HG03097 (cell line): Measurements from ENCODE around the gene APOF.
"Not testable (repeated sequence)": the region's sequence is repeated elsewhere in the genome, so short reads cannot be mapped to it uniquely, and the experiment has no call there.

ENCODE experiments used
- ATAC-seq: cut with Tn5 transposase; IDR thresholded peaks from one replicate; pipeline ENCODE4 v1.9.1; 2021; ENCODE audit not compliant: unreplicated experiment, low FRiP score

Gene APOF

DNA sequence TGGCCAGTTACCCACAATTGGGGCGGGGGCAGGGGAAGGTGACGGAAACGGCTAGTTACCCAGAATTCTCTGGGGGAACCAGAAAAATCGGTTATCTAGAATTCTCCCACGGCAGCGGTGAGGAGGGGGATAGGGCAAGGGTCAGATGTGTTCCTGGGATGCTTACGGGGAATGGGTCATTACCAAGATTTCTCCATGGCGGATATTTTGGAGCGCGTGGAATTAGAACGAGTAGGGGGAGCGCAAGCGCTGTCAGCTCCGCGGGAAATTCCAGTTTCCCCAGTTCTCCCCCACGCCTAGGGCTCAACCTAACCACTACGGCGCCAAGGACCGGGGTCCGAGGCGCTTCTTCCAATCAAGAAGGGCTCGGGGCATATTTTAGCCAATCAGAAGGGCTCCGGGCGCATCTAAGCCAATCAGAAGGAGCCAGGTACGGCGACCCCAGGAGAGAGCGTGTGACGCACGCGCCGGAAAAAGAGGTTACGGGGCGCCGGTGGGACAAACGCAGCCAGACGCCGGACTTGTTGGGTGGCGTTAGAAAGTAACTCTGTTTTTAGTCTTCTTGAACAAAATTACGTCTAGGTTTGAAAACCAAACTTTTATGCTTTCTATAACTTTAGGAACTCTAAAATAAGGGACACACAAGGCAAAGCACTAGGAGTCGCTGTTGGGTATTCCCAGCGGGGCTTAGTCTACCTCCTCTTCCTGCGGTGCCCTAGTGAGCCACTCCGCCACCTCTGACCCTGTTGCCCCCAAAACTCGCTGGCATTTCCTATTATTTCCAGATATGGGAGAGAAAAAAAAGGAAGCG is 28.8 kb downstream of the APOF start, which contains the start of gene PAN2:
Gene PAN2, minus strand, starts transcription at position 322 of the 811 bp plus-strand sequence. CDS start 906 bp downstream, outside the sequence.
- peak; percentile 88 for ATAC-seq

DNA sequence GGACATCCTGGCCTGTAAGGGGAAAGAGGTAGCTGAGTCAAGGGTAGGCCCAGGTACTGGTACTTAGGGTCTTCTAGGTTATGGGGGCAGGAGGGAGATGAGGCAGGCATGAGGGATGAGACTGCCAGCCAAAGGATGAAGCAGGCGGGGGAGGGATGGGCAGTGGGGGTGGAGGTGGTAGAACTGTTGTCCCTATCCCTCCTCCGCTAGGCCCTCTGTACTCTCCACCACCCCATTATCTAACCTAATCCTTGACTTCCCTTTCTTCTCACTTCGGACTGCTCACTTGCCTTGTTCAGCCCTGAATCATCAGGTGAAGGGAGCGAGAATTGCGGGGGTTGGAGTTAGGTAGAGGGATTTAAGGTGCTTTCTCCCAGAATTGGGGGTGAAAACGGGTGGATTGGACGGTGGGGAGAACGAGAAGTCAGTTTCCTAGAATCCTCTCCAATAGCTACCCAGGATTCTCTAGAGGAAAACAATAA is 29.4 kb downstream of the APOF start:
- no peak for ATAC-seq

- ATAC-seq: no peak
Measured at GRCh38 chr12:56332512-56333196, 30.0 kb downstream of the APOF start.

DNA sequence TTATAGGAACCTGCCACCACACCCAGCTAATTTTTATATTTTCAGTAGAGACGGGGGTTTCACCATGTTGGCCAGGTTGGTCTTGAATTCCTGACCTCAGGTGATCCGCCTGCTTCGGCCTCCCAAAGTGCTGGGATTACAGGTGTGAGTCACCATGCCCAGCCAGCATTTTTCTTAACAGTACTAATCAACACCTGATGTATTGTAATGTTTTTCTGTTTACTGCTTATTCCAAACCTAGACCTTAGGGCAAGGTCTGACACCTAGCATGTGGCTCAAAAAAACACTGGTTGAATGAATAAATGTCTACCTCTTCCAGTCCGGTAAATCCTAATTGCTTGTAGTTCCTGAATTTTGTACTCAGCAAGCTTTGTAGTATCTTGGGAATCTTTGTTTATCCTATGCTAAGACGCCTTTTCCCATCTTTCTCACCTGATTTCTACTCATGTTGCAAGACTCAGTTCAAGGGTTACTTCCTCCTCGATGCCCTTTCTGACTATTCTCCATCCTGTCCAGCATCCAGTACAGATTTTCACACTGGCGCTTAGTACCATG is 31.6 kb downstream of the APOF start:
- ATAC-seq: no peak

DNA sequence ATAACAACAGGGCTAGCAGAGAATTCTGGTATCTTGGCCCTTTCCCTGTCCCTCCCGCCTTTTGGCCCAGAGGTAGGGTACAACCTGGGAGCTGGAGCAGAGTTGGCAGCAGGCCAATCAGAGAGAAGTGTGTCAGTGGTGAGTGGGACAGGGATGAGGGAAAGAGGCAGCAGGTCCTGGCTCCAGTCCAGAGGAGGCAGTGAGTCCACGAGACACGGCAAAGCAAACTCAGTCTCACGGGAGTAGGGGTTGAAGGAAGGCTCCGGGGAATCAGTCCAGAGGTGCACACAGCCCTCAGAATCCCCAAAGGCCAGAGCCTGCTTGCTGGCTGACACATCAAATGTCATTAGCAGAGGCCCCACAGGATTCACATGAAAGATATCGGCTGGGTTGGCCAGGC is 36.1 kb downstream of the APOF start:
- no peak for ATAC-seq

- ATAC-seq: no peak
Measured at GRCh38 chr12:56326126-56326525, 36.5 kb downstream of the APOF start.

- no peak for ATAC-seq
Measured at GRCh38 chr12:56324206-56324605, 38.5 kb downstream of the APOF start.

DNA sequence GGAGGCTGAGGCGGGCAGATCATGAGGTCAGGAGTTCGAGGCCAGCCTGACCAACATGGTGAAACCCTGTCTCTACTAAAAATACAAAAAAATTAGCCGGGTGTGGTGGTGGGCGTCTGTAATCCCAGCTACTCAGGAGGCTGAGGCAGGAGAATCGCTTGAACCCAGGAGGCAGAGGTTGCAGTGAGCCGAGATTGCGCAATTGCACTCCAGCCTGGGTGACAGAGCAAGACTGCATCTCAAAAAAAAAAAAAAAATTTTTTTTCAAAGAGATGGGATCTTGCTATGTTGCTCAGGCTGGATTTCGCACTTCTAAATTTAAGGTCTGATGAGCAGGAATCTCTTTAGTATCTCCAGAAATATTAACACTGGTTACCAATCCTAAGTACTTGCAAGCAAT is 41.0 kb downstream of the APOF start:
- ATAC-seq: not testable (repeated sequence)

DNA sequence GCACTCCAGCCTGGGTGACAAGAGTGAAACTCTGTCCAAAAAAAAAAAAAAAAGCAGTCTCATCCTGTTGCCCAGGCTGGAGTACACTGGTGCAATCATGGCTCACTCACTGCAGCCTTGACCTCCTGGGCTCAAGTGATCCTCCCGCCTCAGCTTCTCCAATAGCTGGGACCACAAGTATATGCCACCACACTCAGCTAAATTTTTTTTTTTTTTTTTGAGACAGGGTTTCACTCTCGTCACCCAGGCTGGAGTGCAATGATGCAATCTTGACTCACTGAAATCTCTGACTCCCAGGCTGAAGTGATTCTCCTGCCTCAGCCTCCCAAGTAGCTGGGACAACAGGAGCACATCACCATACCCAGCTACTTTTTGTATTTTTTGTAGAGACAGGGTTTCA is 41.6 kb downstream of the APOF start:
- ATAC-seq: no peak

- ATAC-seq: no peak
Measured at GRCh38 chr12:56317675-56318074, 45.0 kb downstream of the APOF start.

DNA sequence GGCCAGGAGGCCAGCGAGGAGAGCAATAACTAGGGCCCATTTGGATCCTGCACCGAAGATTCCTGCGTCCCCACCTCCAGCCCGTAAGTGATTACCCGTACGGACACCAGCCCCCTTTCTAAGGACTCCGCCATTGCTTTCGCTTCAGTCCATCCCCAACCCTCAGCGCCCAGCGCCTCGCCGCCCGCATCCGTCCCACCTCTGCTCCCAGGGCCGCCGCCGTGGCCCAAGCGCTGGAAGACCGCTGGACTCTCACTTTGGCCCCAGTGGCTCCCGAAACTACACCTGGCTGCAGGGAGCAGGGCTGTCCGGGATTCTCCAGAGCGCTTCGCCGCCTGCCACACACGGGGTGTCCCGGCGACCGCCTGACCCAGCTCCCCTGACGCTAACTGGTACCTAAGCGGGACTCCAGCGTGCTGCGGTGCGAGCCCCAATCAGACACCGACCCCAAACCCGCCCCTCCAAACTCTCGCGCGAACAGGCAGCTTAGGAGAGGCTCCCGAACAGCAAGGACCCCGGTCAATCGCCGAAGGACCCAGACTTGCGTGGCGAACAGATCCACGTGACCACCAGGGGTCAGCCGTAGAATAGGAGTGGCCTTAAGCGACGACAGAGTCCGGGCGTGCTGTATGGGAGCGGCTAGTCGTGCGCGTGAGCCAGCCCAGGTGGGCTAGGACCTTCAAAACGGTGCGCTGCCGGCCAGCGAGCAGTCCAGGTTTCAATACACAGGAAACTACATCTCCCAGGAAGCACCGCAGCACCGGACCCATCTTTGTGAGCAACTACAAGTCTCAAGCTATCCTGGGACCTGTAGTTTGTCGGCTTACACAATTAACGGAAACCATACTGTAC is 46.8 kb downstream of the APOF start, which contains the start of gene CNPY2:
Gene CNPY2, minus strand, starts transcription at position 367 of the 852 bp plus-strand sequence. CDS start 771 bp downstream, outside the sequence.
- peak; percentile 84 for ATAC-seq

DNA sequence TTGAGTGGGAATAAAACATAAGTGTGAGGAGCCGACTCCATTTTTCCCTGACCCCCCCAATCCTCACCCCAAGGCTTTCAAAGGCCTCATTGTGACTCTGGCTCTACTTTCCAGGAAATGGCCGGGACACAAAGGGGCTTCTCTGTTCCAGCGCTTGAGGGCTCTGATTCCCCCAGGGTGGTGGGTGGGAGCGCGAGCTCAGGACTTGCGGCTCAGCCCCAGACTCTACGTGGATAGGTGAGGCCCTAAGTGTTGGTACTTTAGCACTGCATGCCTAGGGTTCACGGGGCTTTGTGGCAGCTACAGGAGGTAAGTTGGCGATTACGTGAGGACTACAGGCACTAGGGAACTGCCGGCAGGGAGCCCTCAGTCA is 47.4 kb downstream of the APOF start:
- ATAC-seq: no peak

GRCh38 chr12:56311003-56311402 is 51.7 kb downstream of the APOF start:
- no peak for ATAC-seq
